Trophoblast cell (in vitro differentiated cells and primary cell): ENCODE results near the gene HLA-DMB.

Experiments used
- DNase-seq, 2 donors: peaks; one replicate each; pipeline ENCODE4 v3.0.0-alpha.2; 2016
- H2AFZ ChIP-seq: 2 replicates; pipeline ENCODE4 v1.6.1; 2013; ENCODE audit warnings: low read length, moderate library complexity, mild to moderate bottlenecking; ENCODE audit not compliant: insufficient read depth, poor library complexity
- H2AK5ac ChIP-seq: 2 replicates; pipeline ENCODE4 v1.6.1; 2013; ENCODE audit warnings: mild to moderate bottlenecking, low read length
- H2BK120ac ChIP-seq: 2 replicates; pipeline ENCODE4 v1.6.1; 2013; ENCODE audit warnings: low read length, mild to moderate bottlenecking, moderate library complexity; ENCODE audit not compliant: insufficient read depth, poor library complexity
- H2BK12ac ChIP-seq: 2 replicates; pipeline ENCODE4 v1.6.1; 2013; ENCODE audit warnings: mild to moderate bottlenecking, low read length, moderate library complexity
- H2BK5ac ChIP-seq: 2 replicates; pipeline ENCODE4 v1.6.1; 2013; ENCODE audit warnings: low read length, low read depth, moderate library complexity, mild to moderate bottlenecking; ENCODE audit not compliant: poor library complexity
- H3K14ac ChIP-seq: 2 replicates; pipeline ENCODE4 v1.6.1; 2013; ENCODE audit warnings: mild to moderate bottlenecking, low read length
- H3K18ac ChIP-seq: 2 replicates; pipeline ENCODE4 v1.6.1; 2013; ENCODE audit warnings: mild to moderate bottlenecking, low read length
- H3K23ac ChIP-seq: 2 replicates; pipeline ENCODE4 v1.6.1; 2013; ENCODE audit warnings: low read length
- H3K27ac ChIP-seq: 2 replicates; pipeline ENCODE4 v1.5.1; 2013; ENCODE audit warnings: low read depth, mild to moderate bottlenecking, inconsistent platforms, low read length, moderate library complexity
- H3K27me3 ChIP-seq: 2 replicates; pipeline ENCODE4 v1.6.1; 2013; ENCODE audit warnings: inconsistent platforms, mild to moderate bottlenecking, low read length, moderate library complexity; ENCODE audit not compliant: insufficient read depth
- H3K36me3 ChIP-seq, 2 experiments: 1 replicate in 1 of 2; 2 replicates in 1 of 2; pipeline ENCODE4 v1.6.1; 2013; ENCODE audit warnings: low read length in 2 of 2, mild to moderate bottlenecking in 2 of 2, moderate library complexity in 1 of 2; ENCODE audit not compliant: insufficient read depth in 2 of 2, control insufficient read depth in 1 of 2
- H3K4ac ChIP-seq: 2 replicates; pipeline ENCODE4 v1.6.1; 2013; ENCODE audit warnings: low read depth, mild to moderate bottlenecking, low read length, moderate library complexity
- H3K4me1 ChIP-seq, 2 experiments: 1 replicate in 1 of 2; 2 replicates in 1 of 2; pipeline ENCODE4 v1.6.1; 2013; ENCODE audit warnings: low read length in 2 of 2, mild to moderate bottlenecking in 2 of 2, moderate library complexity in 1 of 2; ENCODE audit not compliant: insufficient read depth in 2 of 2, control insufficient read depth in 1 of 2
- H3K4me2 ChIP-seq: 2 replicates; pipeline ENCODE4 v1.6.1; 2013; ENCODE audit warnings: inconsistent platforms, mild to moderate bottlenecking, low read length, moderate library complexity
- H3K4me3 ChIP-seq: 2 replicates; pipeline ENCODE4 v1.5.1; 2013; ENCODE audit warnings: mild to moderate bottlenecking, low read depth, low read length, inconsistent platforms
- H3K79me1 ChIP-seq: one replicate; pipeline ENCODE4 v1.6.1; 2013; ENCODE audit warnings: low read length
- H3K79me2 ChIP-seq: 2 replicates; pipeline ENCODE4 v1.6.1; 2013; ENCODE audit warnings: low read length, mild to moderate bottlenecking; ENCODE audit not compliant: control insufficient read depth, insufficient read depth, poor library complexity
- H3K9ac ChIP-seq: 2 replicates; pipeline ENCODE4 v1.6.1; 2013; ENCODE audit warnings: mild to moderate bottlenecking, low read length
- H3K9me3 ChIP-seq: 2 replicates; pipeline ENCODE4 v1.6.1; 2013; ENCODE audit warnings: low read depth, mild to moderate bottlenecking, control low read depth, inconsistent platforms, low read length; ENCODE audit not compliant: insufficient read depth
- H4K12ac ChIP-seq: 2 replicates; pipeline ENCODE4 v1.6.1; 2013; ENCODE audit warnings: low read depth, mild to moderate bottlenecking, low read length, moderate library complexity
- H4K8ac ChIP-seq: 2 replicates; pipeline ENCODE4 v1.6.1; 2013; ENCODE audit warnings: low read depth, mild to moderate bottlenecking, low read length, moderate library complexity
- H4K91ac ChIP-seq: one replicate; pipeline ENCODE4 v1.6.1; 2013; ENCODE audit warnings: low read depth, mild to moderate bottlenecking, low read length, moderate library complexity
- WGBS: extraction: QIAGEN DNeasy Blood & Tissue Kit; methylation state at CpG from one replicate; pipeline ENCODE4 v1.1.7; 2013; ENCODE audit warnings: missing lambda C conversion rate; ENCODE audit not compliant: insufficient read length, insufficient coverage; ENCODE audit errors: extremely low coverage; 5-methylcytosine and 5-hydroxymethylcytosine counted together

HLA-DMB gene

GRCh38 chr6:32938494-32938893, 2.3 kb downstream of the HLA-DMB start:
- no CpG with 5 or more reads among the region's 7 CpGs for WGBS
- no peak overlapping the region for H3K14ac ChIP-seq
- H3K4me1 ChIP-seq: no peaks in the 10 kb centered on the region
- H3K4me2 ChIP-seq: no peak overlapping the region
- no peak overlapping the region for H2BK12ac ChIP-seq
- H3K9ac ChIP-seq: no peak overlapping the region
- DNase-seq: no peak
- H3K79me1 ChIP-seq: no peaks in the 10 kb centered on the region
- no peaks in the 10 kb centered on the region for H3K9me3 ChIP-seq
- H2BK5ac ChIP-seq: no peak overlapping the region
- H4K12ac ChIP-seq: no peak overlapping the region
- H3K27me3 ChIP-seq: no peaks in the 10 kb centered on the region
- no peaks in the 10 kb centered on the region for H3K36me3 ChIP-seq
- H2AK5ac ChIP-seq: no peak overlapping the region
- H3K4ac ChIP-seq: no peak overlapping the region
- no peak overlapping the region for H4K91ac ChIP-seq
- H2BK120ac ChIP-seq: no peak overlapping the region
- no peak overlapping the region for H4K8ac ChIP-seq
- no peak overlapping the region for H3K18ac ChIP-seq
- H3K4me3 ChIP-seq: peak overlapping the region; percentile 49
- H2AFZ ChIP-seq: no peak overlapping the region
- no peak overlapping the region for H3K27ac ChIP-seq
- no peak overlapping the region for H3K23ac ChIP-seq
- no peaks in the 10 kb centered on the region for H3K79me2 ChIP-seq

GRCh38 chr6:32937230-32937633, 3.6 kb downstream of the HLA-DMB start:
- Histone ChIP-seq H2BK120ac (no peak overlapping the region), H3K14ac (no peak overlapping the region), H3K9me3 (no peaks in the 10 kb centered on the region), H2AK5ac (no peak overlapping the region), H3K23ac (no peak overlapping the region), H2AFZ (no peak overlapping the region), H2BK5ac (no peak overlapping the region), H3K4me2 (no peak overlapping the region), H3K36me3 (no peaks in the 10 kb centered on the region), H3K79me2 (no peaks in the 10 kb centered on the region), H3K27ac (no peak overlapping the region), H3K18ac (no peak overlapping the region), H4K12ac (no peak overlapping the region), H3K4me1 (no peaks in the 10 kb centered on the region), H3K4me3 (no peak overlapping the region), H4K91ac (no peak overlapping the region), H3K4ac (no peak overlapping the region), H3K79me1 (no peaks in the 10 kb centered on the region), H3K27me3 (no peaks in the 10 kb centered on the region), H2BK12ac (no peak overlapping the region), H3K9ac (no peak overlapping the region), H4K8ac (no peak overlapping the region)
- WGBS: no CpG with 5 or more reads among the region's 8 CpGs
- peak in 1 of 2 donors; percentile 16 for DNase-seq

DNA sequence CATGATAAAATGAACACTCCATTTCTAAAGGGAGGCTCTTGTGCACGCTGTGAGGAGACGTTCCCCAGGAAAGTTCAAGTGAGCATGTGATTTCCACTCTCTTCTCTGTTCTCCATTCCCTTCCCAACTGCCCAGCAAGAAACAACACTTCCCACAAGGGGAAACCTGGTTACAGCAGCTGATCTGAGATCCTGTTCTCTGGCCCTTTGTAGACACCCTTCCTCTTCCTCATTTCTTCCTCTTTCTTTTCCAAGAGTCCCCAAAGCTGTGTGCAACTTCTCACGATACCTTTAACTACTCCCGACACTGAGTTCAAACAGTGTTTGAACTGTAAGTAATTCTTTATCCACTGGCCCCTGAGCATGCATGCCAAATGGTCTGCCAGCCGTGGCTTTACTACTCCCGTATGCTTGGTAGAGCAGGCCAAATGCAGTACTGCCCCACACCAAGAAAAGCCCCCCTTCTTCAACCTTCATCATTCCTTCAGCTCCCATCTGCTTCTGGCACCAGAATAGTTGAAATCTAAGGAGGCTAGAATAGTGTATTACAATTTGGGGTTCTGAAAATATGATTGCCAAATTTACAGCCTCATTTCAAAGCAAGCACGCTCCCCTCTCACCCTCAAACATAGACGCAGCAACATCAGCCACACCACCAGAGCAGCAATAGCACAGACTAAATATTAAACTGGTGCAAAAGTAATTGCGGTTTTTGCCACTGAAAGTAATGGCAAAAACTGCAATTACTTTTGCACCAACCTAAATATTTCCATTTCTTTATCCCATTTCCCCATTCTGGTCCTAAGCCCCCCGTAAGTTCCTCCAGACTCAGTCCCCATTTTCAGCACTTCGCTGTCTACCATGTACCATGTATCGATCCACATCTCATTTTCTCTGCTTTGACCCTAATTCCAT, 4.3 kb downstream of the HLA-DMB start:
- Histone ChIP-seq H3K4me2 (no peak overlapping the region), H3K79me1 (no peaks in the 10 kb centered on the region), H3K18ac (no peak overlapping the region), H4K12ac (no peak overlapping the region), H4K8ac (no peak overlapping the region), H2BK120ac (no peak overlapping the region), H3K9ac (no peak overlapping the region), H3K4ac (no peak overlapping the region), H3K36me3 (no peaks in the 10 kb centered on the region), H3K14ac (no peak overlapping the region), H3K9me3 (no peaks in the 10 kb centered on the region), H3K4me3 (no peak overlapping the region), H3K27me3 (no peaks in the 10 kb centered on the region), H3K23ac (no peak overlapping the region), H3K4me1 (no peaks in the 10 kb centered on the region), H2BK5ac (no peak overlapping the region), H2AK5ac (no peak overlapping the region), H4K91ac (no peak overlapping the region), H3K27ac (no peak overlapping the region), H3K79me2 (no peaks in the 10 kb centered on the region), H2AFZ (no peak overlapping the region), H2BK12ac (no peak overlapping the region)
- no CpG with 5 or more reads among the region's 12 CpGs for WGBS
- DNase-seq: peak in 1 of 2 donors; percentile 13

DNA sequence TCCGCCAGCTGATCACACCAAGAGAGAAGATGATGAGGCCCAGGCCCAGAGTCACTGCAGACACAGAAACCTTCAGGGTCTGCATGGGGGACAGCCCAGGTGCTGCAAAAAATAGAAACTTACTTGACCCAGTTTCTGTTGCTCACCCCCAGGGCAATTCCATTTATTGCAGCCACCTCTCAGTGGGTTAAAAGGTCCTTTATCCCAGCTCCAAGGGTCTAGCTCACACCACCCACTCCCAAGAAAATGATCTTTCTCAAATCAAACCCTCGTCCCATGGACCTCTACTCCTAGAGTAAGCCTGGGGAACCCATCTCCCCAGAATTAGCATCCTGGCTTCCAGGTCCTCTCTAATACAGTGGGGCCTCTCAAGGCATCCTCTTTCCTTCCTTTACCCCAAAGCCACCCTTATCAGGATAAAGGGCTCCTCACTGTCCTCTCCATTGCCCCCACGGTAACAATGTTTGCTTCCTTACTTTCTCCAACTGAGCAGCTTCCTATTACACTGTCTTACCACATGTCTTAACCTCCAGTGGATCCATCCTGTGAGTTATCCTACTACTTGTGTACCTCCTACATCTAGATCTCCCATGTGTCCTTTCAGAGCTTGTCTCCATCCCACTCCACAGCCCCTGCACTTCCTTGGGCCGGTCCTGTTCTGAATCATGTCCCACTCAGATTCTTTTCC, 5.1 kb downstream of the HLA-DMB start:
- Histone ChIP-seq H2BK5ac (no peak overlapping the region), H3K9ac (no peak overlapping the region), H2AFZ (no peak overlapping the region), H3K18ac (no peak overlapping the region), H3K79me2 (no peaks in the 10 kb centered on the region), H3K14ac (no peak overlapping the region), H4K8ac (no peak overlapping the region), H3K27ac (no peak overlapping the region), H3K4me2 (no peak overlapping the region), H3K27me3 (no peaks in the 10 kb centered on the region), H4K12ac (no peak overlapping the region), H2AK5ac (no peak overlapping the region), H2BK120ac (no peak overlapping the region), H3K23ac (no peak overlapping the region), H3K4me3 (no peak overlapping the region), H4K91ac (no peak overlapping the region), H3K4me1 (no peaks in the 10 kb centered on the region), H3K36me3 (no peaks in the 10 kb centered on the region), H3K4ac (no peak overlapping the region), H3K79me1 (no peaks in the 10 kb centered on the region), H3K9me3 (no peaks in the 10 kb centered on the region), H2BK12ac (no peak overlapping the region)
- no peak for DNase-seq
- WGBS: no CpG with 5 or more reads among the region's 4 CpGs
